ENCODE measurements around the gene ATP6V0A1.
"Not testable (repeated sequence)": the region's sequence is repeated elsewhere in the genome, so short reads cannot be mapped to it uniquely, and the experiment has no call there.

Gene ATP6V0A1

GRCh38 chr17:42520540-42520951 lies 61.9 kb downstream of the ATP6V0A1 start:
- DNase-seq = no peak

GRCh38 chr17:42521036-42521435 lies 62.4 kb downstream of the ATP6V0A1 start:
- DNase-seq = peak; percentile 23

- no peak for DNase-seq
Observed at GRCh38 chr17:42521666-42522262, 63.1 kb downstream of the ATP6V0A1 start.

- DNase-seq = no peak
Observed at GRCh38 chr17:42522263-42522790, 63.6 kb downstream of the ATP6V0A1 start.

GRCh38 chr17:42522798-42523278 lies 64.2 kb downstream of the ATP6V0A1 start:
- DNase-seq = no peak

- peak; percentile 38 for DNase-seq
Observed at GRCh38 chr17:42525221-42525620, 66.5 kb downstream of the ATP6V0A1 start.

- DNase-seq = no peak
Observed at GRCh38 chr17:42526031-42526444, 67.4 kb downstream of the ATP6V0A1 start.

- no peak for DNase-seq
Observed at GRCh38 chr17:42527932-42528331, 69.3 kb downstream of the ATP6V0A1 start.

GRCh38 chr17:42529061-42529460 lies 70.4 kb downstream of the ATP6V0A1 start:
- no peak for DNase-seq

- DNase-seq = no peak
Observed at GRCh38 chr17:42530952-42531454, 72.3 kb downstream of the ATP6V0A1 start.

- peak; percentile 47 for DNase-seq
Observed at GRCh38 chr17:42531455-42532354, 73.0 kb downstream of the ATP6V0A1 start.

GRCh38 chr17:42535155-42536047 lies 76.7 kb downstream of the ATP6V0A1 start:
- DNase-seq = no peak

GRCh38 chr17:42536048-42536371 lies 77.3 kb downstream of the ATP6V0A1 start, which contains the start of gene NAGLU:
Gene NAGLU (plus strand): TSS chr17:42536241. CDS start chr17:42536273, 32 bp downstream.
- peak; percentile 56 for DNase-seq

GRCh38 chr17:42536372-42537155 lies 77.9 kb downstream of the ATP6V0A1 start:
- DNase-seq = peak; percentile 33

GRCh38 chr17:42537156-42537805 lies 78.6 kb downstream of the ATP6V0A1 start:
- no peak for DNase-seq

GRCh38 chr17:42537826-42538451 lies 79.3 kb downstream of the ATP6V0A1 start:
- DNase-seq = no peak

GRCh38 chr17:42538482-42538881 lies 79.8 kb downstream of the ATP6V0A1 start:
- DNase-seq = no peak

GRCh38 chr17:42540558-42540957 lies 81.9 kb downstream of the ATP6V0A1 start:
- DNase-seq = not testable (repeated sequence)

GRCh38 chr17:42541041-42541833 lies 82.6 kb downstream of the ATP6V0A1 start:
- no peak for DNase-seq

Measured in kidney glomerular epithelial cell (primary cell).